NCI-H82 treated with DMSO at 0.1 percent for 48 hours (cell line): Measurements from ENCODE around the gene TSR3.

Experiments
- DNase-seq: peaks from one replicate; lab custom pipeline; 2025; ENCODE audit not compliant: unreplicated experiment; lab: John Stamatoyannopoulos, UW

TSR3 gene

DNA sequence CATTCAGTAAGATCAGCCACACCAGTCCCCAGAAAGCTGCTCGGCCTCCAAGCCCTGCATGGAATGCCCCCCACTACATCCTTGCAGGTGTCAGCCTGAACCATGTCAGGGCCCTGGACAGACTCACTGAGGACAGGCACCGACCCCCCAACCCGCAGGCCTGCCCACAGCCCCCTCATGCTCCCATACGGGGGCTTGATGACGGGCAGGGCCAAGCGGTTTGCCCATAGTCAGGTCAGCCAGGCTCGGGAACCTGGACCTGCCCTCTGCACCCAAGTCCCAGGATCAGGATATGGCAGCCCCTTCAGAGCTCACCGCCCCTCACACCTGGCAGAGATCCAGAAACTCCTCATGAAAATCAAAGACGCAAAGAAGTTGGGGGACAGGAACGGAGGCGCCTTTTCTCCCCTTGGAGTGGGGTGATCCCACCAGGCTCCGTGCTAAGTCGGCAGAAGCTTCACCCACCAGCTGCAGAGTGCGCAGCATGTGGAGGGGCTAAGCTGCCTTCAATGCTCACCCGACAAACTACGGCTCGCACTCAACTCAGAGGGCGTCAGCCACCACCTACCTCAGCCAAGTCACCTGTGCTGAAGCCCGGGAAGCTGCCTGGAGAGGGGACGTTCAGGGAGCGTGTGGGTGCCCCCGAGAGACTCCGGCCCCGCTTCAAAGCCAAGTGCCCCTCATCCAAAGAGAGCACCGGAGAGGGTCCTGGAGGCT, 26.6 kb upstream of the TSR3 start:
- DNase-seq, result no peak

DNA sequence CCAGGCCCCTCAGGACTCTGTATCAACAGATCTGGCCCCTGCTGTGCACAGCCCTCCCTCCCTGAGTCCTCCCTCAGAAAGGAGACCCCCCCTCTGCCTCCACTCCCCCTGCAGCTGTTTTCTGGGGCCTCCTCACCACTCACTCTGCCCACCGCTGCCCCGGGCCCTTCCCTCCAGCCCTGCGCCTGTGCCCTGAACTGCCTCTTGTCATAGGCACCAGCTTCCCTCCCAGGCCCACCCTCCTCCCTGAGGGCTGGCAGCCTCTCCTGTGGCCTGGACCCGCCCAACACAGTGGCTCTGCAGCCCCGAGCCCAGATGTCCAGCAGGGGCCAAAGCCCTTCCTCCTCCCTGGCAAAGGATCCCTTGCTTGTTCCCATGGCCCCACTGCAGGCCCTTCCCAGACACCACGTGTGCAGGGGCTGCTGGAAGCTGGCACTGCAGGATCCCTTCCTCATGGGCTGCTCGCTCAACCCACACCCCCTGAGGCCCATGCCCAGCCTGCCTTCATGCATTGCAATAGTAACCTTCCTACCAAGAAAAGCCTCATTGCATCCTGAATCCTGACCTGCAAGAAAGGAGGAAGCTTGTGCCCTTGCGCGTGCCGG, 25.8 kb upstream of the TSR3 start:
- DNase-seq, result no peak

DNA sequence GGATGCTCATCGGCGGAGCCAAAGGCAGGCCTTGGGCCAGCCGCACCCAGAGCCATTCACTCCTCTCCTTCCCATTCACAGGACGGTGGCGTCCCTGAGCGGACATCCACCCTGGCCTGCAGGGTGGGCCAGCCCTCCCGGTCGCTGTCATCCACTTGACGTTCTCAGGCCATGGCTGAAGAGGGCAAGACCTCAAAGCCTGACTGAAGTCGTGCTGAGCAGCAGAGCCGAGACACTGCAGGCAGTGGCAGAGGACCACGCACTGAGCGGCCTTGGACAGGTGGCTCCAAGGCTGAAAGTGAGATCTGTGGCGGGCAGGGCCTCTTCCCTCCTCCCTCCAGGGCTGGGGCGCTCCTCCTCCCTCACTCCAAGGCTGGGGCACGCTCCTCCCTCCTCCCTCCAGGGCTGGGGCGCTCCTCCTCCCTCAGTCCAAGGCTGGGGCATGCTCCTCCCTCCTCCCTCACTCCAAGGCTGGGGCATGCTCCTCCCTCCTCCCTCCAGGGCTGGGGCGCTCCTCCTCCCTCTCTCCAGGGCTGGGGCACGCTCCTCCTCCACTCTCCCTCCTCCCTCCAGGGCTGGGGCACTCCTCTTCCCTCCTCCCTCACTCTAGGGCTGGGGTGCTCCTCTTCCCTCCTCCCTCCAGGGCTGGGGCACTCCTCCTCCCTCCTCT, 24.2 kb upstream of the TSR3 start:
- DNase-seq, result no peak

DNA sequence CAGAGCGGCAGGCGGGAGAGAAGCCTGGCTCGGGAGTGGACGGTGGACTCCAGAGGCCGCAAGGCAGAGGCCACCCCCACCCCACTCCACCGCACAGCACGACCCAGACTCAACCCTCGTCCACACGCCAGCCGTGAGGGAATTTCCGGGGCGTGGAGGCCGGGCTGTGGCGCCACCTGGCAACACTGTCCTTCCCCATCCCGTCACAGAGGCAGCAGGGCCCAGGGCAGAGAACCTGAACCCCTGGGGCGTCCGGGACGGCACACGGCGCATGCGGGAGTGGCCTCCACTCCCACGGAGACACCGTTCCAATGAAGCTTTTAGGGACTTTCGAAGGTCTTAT, 23.6 kb upstream of the TSR3 start:
- DNase-seq, result no peak

DNA sequence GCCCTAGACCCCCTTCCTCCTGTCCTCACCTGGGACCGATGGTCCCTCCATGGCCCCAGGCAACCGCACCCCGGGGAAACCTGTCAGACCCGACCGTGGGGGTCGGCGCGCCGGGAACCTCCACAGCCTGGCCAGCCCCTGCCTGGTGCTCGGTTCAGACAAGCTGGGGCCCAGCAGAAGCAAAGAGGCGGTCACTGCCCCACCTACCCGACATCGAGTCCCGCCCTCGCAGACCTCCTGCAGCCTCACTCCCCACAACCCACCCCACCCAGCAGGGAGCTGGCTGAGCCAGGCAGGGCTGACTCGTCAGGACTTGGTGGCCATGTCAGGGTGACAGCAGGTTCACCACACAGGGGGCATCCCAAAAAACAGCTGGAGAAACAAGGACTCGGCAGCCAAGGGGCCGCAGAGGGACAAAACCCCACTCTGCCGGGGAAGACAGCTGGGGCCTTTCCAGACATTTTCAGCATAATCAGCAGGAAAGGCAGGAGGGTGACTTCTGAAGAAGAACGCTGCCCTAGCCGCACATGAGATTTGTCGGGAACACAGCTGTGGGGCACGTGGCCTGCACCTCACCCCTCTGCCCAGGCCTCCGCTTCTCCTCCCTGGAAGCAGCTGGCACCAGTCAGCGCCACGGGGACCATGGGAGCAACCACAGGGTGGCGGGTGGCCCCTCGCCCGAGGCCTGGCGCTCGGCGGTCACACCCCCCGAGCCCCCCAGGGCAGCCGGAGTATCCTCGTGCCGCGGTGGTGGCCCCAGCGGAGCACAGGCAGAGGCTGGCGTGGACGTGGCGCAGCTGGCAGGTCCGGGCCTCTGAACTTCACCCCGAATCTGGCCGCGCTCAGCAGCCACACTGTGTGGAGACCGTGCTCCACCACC, 23.0 kb upstream of the TSR3 start:
- DNase-seq, result no peak

DNA sequence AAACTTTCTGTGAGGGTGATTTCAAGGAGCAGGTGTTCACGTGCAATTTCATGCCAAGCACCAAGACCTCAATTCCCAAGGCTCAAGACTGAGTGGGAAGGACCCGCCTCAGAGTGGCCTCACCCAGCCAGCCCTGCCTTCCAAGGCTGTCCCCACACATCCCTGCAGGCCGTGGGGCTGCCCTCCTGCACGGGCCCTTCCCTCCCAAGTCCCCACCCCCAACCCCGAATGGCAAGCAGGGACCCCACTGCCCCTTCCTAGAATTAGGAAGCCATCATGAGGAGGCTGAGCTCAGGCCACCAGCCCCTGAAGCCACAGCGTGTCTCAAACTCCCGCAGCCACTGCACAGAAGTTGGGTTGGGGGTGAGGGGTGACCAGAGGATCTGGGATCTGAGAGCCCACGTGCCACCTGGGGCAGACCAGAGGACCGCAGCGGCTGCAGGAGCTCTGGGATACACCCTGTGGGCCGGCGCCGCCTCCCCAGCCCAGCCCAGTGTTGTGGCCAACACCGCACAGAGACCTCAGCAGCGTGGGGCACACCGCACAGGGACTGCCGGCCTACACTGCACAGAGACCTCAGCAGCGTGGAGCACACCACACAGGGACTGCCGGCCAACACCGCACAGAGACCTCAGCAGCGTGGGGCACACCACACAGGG, 20.7 kb upstream of the TSR3 start:
- no peak for DNase-seq

DNA sequence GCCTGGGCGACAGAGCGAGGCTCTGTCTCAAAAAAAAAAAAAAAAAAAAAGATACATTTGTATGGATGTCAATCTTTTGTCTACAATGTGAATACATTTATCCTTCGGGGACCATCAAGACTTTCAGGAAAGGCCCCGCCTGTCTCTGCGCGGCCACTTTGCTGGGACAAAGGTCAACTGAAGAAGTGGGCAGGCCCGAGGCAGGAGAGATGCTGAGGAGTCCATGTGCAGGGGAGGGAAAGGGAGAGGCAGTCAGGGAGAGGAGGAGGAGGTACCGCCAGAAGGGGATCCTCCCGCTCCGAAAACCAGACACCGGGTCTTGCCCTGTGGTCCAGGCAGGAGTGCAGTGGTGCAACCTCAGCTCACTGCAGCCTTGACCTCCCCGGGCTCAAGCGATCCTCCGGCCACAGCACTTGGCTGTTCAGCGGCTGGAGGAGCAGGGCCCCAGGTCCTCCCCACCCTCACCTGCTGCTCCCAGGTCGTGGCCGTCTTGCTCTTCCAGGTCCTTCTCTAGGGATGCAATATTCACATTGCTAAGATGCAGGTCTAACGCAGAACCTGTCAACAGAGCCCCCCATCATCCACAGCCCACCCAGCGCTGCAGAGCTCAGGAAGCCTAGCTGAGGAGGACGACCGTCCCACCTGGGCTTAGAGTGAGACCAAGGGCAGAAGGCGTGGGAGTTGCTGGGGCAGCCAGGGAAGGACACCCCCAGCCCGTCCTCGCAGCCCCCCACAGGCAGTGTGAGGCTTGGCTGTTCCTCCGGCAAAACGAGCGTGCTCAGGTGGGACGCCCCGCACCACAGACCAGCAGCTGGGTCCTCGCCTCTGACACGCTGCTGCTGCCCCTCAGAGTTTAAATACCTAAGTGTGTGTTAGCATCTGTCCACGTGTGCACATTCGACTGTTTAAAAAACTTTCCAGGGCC, 19.6 kb upstream of the TSR3 start:
- no peak for DNase-seq

DNA sequence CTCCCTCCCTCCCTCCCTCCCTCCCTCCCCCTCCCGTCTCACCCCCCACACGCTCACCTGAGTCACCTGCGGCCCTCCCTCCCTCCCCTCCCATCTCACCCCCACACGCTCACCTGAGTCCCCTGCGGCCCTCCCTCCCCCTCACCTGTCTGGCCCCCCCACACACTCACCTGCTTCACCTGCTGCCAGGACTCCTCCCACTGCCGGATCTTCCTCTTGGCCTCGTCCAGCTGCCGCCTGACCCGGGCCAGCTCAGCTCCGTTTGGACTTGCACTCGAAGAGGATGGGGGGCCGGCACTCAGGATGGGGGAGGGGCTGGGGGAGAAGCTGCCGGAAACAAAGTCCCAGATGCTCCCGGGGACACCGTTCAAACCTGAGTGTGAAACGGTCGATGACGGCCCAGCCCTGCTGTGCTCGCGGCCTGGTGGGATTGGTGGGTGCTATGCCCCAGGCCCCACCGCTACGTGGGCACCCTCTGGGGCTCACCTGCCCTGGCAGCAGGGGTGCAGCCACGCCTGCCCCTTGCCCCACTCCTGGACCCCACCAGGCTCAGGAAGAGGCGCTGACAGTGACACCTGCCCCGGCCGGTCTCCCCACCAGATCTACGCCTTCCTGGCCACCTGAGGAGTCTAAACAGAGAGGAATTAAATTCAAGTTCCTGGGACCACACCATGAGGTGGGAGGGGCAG, 16.0 kb upstream of the TSR3 start:
- DNase-seq, result no peak

DNA sequence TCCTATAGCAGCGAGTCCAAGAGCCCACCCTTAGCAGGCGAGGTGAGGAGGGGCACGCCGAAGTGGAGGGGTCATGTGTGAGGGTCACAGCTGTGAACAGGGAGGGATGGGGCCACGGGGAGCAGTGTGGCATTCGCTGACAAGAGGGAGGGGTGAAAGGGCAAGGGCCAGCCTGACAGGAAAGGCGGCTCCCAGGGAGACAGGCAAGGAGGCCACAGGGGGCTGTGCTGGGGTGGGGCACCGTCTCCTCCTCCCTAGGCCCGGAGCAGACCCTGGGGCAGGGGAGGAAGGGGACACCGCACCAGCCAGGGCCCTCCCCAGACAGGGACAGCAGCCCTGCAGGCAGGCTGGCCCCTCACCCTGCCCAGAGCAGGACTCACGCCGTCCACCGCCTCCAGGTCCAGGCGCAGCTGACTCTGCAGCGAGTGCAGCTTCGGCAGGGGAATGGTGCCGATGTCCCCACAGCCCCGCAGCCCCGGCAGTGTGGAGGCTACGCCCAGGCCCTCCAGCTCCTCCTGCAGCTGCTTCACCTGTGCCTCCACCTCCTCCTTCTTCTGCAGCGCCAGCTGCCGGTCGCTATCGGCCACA, 15.1 kb upstream of the TSR3 start:
- DNase-seq, result no peak

DNA sequence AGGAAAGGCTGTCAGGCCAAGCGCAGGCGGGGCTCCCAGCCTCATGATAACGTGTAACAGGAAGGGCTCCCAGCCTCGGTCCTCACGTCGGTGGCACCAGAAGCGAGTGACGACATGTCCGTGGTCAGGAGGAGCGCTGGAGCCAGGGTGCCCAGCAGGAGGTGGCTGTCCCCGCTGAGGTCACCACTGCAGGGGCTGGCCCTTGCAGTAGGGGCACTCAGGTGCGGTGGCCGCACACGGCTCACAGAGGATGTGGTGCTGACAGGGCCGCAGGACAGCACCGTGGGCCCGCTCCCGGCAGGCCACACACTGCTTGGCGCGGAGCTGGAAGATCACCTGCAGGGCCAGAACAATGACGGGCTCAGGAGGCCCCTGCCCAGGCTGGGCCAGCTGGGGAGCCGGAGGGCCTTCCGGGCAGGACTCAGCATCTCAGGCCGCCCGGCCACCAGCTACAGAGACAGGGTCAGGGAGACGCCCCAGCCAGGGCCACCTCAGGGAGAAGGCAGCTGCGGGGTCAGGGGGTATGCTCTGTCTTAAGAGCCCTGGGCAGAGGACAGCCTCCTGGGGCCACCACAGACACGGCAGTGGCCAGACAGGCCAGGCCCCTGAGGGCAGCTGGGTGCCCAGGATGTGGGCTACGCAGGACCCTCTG, 14.5 kb upstream of the TSR3 start:
- DNase-seq, result no peak

DNA sequence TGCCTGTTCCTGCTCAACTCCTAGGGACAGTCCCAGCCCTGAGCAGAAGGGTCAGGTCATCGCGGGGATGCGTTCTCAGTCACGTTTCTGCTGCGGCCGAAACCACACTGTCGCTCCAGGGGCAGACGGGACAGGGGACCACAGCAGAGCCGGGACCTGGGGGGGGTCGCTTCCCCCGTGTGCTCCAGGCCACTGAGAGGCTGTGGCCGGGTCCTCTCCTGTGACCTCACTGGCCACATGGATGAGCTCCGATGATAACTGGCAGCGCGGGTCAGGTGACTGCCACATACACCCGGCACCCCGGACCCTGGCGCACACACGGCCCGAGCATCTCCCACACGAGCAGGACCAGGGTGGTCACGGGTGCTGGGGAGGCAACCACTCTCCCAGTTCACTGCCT, 12.8 kb upstream of the TSR3 start:
- DNase-seq, result no peak

DNA sequence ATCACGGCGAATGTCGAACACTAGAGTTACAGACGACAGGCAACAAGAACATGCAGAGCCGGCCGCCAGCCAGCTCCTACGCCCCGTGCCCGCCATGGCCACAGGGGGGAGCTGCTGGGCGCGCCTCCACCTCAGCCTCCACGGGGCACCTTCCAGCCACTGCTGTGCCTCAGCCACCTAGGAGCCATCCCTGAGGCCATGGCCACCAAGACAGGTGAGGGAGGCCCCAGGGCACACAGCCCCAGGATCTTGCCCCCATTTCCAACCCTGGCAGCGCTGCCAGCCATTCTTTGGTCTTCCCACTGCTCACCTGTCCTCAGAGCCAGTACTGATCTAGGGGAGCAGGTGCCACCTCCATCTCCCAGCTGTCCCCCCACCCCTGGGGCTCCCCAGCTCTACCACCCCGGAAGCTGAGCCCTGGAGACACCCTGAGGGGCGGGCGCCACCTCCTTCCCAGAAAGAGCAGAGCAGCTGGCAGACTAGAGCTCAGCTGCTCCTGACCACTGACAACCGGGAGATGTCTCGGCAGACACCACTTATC, 11.9 kb upstream of the TSR3 start:
- DNase-seq, result no peak

DNA sequence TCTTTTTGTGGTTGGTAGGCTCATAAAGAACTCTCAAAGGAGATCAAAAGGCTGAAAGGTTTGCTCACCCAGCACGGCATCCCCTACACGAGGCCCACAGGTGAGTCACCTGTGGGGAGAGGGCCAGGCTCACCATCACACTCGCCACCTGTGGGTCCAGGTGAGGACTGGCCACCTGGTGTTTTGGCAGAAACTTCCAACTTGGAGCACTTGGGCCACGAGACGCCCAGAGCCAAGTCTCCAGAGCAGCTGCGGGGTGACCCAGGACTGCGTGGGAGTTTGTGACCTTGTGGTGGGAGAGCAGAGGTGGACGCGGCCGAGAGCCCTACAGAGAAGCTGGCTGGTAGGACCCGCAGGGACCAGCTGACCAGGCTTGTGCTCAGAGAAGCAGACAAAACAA, 11.1 kb upstream of the TSR3 start:
- no peak for DNase-seq

DNA sequence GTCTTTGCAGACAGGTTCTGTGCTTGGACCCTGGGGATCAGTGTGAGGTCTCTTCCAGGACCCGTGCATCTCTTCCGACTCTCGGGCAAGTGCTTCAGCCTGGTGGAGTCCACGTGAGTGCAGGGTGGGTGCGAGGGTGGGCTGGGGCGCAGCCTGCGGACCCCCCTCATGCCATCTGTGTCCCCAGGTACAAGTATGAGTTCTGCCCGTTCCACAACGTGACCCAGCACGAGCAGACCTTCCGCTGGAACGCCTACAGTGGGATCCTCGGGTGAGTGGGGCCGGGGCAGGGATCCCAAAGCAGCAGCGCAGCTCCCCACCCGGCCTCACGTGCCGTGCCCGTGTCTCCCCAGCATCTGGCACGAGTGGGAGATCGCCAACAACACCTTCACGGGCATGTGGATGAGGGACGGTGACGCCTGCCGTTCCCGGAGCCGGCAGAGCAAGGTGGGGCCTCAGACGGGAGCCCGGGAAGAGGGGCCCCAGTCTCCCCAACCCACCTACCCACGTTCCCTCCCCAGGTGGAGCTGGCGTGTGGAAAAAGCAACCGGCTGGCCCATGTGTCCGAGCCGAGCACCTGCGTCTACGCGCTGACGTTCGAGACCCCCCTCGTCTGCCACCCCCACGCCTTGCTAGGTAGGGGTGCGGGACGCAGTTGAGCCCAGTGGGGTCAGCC, 10.1 kb upstream of the TSR3 start:
- no peak for DNase-seq

DNA sequence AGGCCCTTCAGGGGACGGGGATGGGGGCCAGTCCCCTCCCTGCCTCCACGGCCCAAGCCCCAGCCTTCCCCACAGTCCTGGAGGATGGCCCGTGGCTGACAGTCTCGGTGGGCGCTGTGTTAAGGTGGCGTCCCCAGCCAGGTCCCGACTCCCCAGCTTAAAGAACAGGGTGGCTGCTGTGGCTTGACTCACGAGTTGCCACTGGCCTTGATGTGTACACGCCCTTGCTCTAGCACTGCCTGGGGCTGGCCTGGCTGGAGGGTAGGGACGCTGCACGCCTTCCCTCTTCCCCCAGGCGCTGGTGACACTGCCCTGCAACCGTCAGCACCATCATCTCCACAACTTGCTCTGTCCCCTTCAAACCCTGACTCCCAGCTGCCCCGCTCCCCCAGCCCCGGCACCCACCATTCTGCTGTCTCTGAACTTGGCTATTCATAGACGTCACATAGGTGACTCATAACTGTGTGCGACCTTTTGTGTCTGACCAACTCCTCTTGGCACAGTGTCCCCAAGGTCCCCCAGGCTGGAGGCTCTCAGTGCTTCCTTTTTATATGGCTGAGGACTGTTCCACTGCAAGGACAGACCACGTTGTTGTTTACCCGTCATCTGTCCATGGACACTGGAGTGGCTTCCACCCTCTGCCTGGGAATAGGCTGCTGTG, 6.4 kb upstream of the TSR3 start:
- no peak for DNase-seq

DNA sequence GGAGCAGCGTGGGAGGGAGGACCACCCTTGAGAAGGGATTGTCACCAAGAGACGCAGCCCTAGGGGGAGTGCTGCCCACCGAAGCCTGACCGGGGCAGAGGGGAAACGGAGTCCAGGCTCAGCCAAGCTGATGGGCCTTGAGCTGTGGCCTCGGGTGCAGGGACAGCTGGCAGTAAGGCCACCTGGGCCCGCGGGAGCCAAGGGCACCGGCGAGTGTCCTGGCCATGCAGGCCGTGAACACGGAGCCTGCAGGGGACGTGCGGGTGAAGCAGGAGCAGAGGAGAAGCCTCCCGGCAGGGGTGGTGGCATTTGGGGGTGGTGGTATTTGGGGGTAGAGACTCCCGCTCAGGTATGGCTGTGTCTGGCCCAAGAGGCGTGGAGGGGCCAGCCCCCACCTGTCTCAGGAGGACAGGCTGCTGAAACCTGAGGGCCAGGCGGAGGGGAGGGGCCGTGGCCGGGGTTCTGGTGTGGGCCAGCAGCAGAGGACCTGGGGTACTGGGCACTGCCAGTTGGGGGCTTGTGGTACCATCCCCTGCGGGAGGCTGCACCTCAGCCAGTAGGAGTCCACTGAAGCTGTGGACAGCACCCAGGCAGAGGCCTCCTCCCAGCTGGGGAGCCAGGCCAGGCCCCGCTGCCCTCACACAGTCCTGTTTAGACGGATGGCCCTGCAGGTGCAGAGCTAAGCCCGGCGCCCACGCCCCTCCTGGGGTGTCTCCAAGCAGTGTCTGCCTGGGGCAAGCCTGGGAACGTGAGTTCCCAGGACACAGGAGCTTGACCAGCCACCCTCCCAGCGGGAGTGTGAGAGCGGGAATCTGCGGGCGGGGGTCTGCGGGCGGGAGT, 4.6 kb upstream of the TSR3 start:
- DNase-seq, result no peak
